Measurements from ENCODE around the gene KCNF1. TPM values are rescaled to one million over a fixed set of nuclear protein-coding genes. Genes with fewer than 3 reads are reported as not detected.
A peak's percentile ranks its signal among the peaks of the same experiment; 100 is the strongest.

KCNF1 gene
- total and polyA plus RNA-seq, 11 donors: 0.20 to 0.36 (median 0.23) TPM; not detected in 5

GRCh38 chr2:10914272-10914693 is 2.5 kb downstream of the KCNF1 start:
- H3K27ac ChIP-seq: no peak overlapping the region
- 4 to 22% (median 18%) methylated on average over 4 to 7 of the region's 7 CpGs for WGBS, 4 donors
- H3K36me3 ChIP-seq: no peaks in the 10 kb centered on the region
- peaks cover 6 to 50% (median 19%) of the 10 kb centered on the region in 9 donors for H3K27me3 ChIP-seq
- no peak overlapping the region for H3K4me3 ChIP-seq
- DNase-seq (peak in 2 of 5 donors; percentile 31 to 33), ATAC-seq (peak in 3 of 4 donors; percentile 5 to 38 (median 14))
- no peaks in the 10 kb centered on the region for H3K9me3 ChIP-seq
- TF ChIP-seq CTCF (IDR thresholded peaks at IDR 0.05) (peak in 3 of 12 donors; percentile 7 to 25 (median 10)), POLR2A (IDR thresholded peaks at IDR 0.05) (no peak)
- peaks cover 0 to 24% (median 2%) of the 10 kb centered on the region in 12 donors for H3K4me1 ChIP-seq
- intact Hi-C loops (cut with DNase I): loop anchor here in 8 of 10 donors (5.0 to 10.0 kb wide), 5 partner anchors 77 to 211 kb away; no protein-coding TSS in a partner anchor

- ATAC-seq (no peak), DNase-seq (no peak)
- intact Hi-C loops (cut with DNase I): loop anchor here in 7 of 10 donors (10.0 kb wide), 2 partner anchors 80 to 210 kb away; no protein-coding TSS in a partner anchor
Observed at GRCh38 chr2:10915236-10915635, 3.5 kb downstream of the KCNF1 start.

GRCh38 chr2:10915731-10916276 is 4.1 kb downstream of the KCNF1 start:
- TF ChIP-seq POLR2A (IDR thresholded peaks at IDR 0.05) (no peak), CTCF (IDR thresholded peaks at IDR 0.05) (no peak)

More at GRCh38 chr2:10915236-10915635, 3.5 kb downstream of the KCNF1 start:
- Histone ChIP-seq H3K9me3 (no peaks in the 10 kb centered on the region), H3K27ac (no peak overlapping the region), H3K36me3 (no peaks in the 10 kb centered on the region), H3K4me3 (no peak overlapping the region), H3K27me3 (peaks cover 6 to 50% (median 19%) of the 10 kb centered on the region in 9 donors), H3K4me1 (peaks cover 0 to 26% (median 3%) of the 10 kb centered on the region in 12 donors)
- TF ChIP-seq POLR2A (IDR thresholded peaks at IDR 0.05) (no peak), CTCF (IDR thresholded peaks at IDR 0.05) (no peak)
- 87 to 96% (median 92%) methylated on average over 7 of the region's 7 CpGs for WGBS, 4 donors

GRCh38 chr2:10916953-10917352 is 5.2 kb downstream of the KCNF1 start:
- DNase-seq: no peak
- no peak overlapping the region for H3K4me3 ChIP-seq
- peaks cover 6 to 34% (median 11%) of the 10 kb centered on the region in 9 donors for H3K27me3 ChIP-seq
- 89 to 91% (median 90%) methylated on average over 6 of the region's 6 CpGs for WGBS, 4 donors
- intact Hi-C loops (cut with DNase I): loop anchor here in 7 of 10 donors (10.0 kb wide), 2 partner anchors 82 to 208 kb away; no protein-coding TSS in a partner anchor
- H3K36me3 ChIP-seq: no peaks in the 10 kb centered on the region
- peaks cover 0 to 20% (median 0%) of the 10 kb centered on the region in 12 donors for H3K4me1 ChIP-seq
- no peaks in the 10 kb centered on the region for H3K9me3 ChIP-seq
- TF ChIP-seq CTCF (IDR thresholded peaks at IDR 0.05) (no peak), POLR2A (IDR thresholded peaks at IDR 0.05) (no peak)
- ATAC-seq: no peak
- H3K27ac ChIP-seq: no peak overlapping the region

More at GRCh38 chr2:10915731-10916276, 4.1 kb downstream of the KCNF1 start:
- no peak for ATAC-seq
- H3K27ac ChIP-seq: no peak overlapping the region
- H3K27me3 ChIP-seq: peaks cover 6 to 46% (median 19%) of the 10 kb centered on the region in 9 donors
- no peak for DNase-seq
- H3K4me1 ChIP-seq: peaks cover 0 to 26% (median 3%) of the 10 kb centered on the region in 12 donors
- H3K4me3 ChIP-seq: no peak overlapping the region
- H3K36me3 ChIP-seq: no peaks in the 10 kb centered on the region
- H3K9me3 ChIP-seq: no peaks in the 10 kb centered on the region
- 83 to 86% (median 85%) methylated on average over 9 to 10 of the region's 10 CpGs for WGBS, 4 donors
- intact Hi-C loops (cut with DNase I): loop anchor here in 7 of 10 donors (10.0 kb wide), 2 partner anchors 81 to 209 kb away; no protein-coding TSS in a partner anchor
